AG04450 (cell line): ENCODE data around the gene THEM5. TPM values are rescaled to one million over a fixed set of nuclear protein-coding genes. Genes with fewer than 3 reads are reported as not detected.

ENCODE experiments used
- CTCF ChIA-PET: fragments of 300-600, 350-600 bp; formaldehyde crosslinking; extraction: SDS; loops from one replicate; lab custom pipeline; 2022; ENCODE audit warnings: antibody characterized with exemption, inconsistent platforms; lab: Charles Lee
- POLR2A ChIA-PET: fragments of 350-600 bp; formaldehyde crosslinking; extraction: SDS; loops from one replicate; lab custom pipeline; 2021; ENCODE audit warnings: antibody characterized with exemption, inconsistent platforms; lab: Yijun Ruan, JAX
- DNase-seq: peaks from one replicate; pipeline ENCODE4 v3.0.0-alpha.2; 2011; ENCODE audit warnings: low read depth, low spot score
- H3K27ac ChIP-seq: one replicate; pipeline ENCODE4 v1.5.1; 2012; ENCODE audit warnings: low read depth, low read length, control low read depth
- H3K27me3 ChIP-seq: one replicate; pipeline ENCODE4 v1.6.0; 2012; ENCODE audit warnings: low read length; ENCODE audit not compliant: control insufficient read depth, insufficient read depth
- H3K4me3 ChIP-seq: 2 replicates; pipeline ENCODE4 v1.5.1; 2011; ENCODE audit warnings: mild to moderate bottlenecking, low read depth, low read length, control low read depth
- H3K9me3 ChIP-seq: 2 replicates; pipeline ENCODE4 v1.5.1; 2012; ENCODE audit warnings: low read length; ENCODE audit not compliant: control insufficient read depth, insufficient read depth
- polyA plus RNA-seq: library from polyadenylated mRNA; depleted of rRNA; stranded (reverse); fragments of >200 nt; gene quantifications from 2 replicates; pipeline ENCODE4 v1.2.3, GENCODE V29; 2011
- TF ChIP-seq, protein P1 (sequence below): IDR thresholded peaks from 2 replicates; pipeline ENCODE4 v1.5.1; 2011; ENCODE audit warnings: low read depth, low read length, control low read depth, inconsistent platforms

The THEM5 gene
- polyA plus RNA-seq, 1 experiment: not detected

DNA sequence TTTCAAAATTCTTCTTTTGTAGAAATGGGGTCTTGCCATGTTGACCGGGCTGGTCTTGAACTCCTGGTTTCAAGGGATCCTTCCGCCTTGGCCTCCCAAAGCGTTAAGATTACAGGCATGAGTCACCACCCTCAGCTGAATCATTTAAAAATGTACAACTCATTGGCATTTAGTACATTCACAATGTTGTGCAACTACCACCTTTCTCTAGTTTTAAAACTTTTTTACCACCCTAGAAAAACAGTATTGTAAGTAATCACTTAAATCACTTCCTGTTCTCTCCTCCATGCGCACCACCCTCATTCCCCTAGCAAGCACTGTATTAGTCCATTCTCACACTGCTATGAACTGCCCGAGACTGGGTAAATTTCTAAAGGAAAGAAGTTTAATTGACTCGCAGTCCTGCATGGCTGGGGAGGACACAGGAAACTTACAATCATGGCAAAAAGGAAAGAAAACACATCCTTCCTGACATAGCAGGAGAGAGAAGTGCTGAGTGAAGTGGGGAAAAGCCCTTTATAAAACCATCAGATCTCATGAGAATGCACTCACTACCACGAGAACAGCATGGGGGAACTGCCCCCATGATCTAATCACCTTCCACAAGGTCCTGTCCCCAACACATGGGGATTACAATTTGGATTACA is 14.4 kb upstream of the THEM5 start:
- TF ChIP-seq, protein P1, sequence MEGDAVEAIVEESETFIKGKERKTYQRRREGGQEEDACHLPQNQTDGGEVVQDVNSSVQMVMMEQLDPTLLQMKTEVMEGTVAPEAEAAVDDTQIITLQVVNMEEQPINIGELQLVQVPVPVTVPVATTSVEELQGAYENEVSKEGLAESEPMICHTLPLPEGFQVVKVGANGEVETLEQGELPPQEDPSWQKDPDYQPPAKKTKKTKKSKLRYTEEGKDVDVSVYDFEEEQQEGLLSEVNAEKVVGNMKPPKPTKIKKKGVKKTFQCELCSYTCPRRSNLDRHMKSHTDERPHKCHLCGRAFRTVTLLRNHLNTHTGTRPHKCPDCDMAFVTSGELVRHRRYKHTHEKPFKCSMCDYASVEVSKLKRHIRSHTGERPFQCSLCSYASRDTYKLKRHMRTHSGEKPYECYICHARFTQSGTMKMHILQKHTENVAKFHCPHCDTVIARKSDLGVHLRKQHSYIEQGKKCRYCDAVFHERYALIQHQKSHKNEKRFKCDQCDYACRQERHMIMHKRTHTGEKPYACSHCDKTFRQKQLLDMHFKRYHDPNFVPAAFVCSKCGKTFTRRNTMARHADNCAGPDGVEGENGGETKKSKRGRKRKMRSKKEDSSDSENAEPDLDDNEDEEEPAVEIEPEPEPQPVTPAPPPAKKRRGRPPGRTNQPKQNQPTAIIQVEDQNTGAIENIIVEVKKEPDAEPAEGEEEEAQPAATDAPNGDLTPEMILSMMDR: no peak
- no peak for DNase-seq
- Histone ChIP-seq H3K27ac (peak overlapping the region; percentile 48), H3K9me3 (no peaks in the 10 kb centered on the region), H3K27me3 (peaks cover 6% of the 10 kb centered on the region), H3K4me3 (no peak overlapping the region)
- ChIA-PET POLR2A (no interaction called here), CTCF (no interaction called here)

DNA sequence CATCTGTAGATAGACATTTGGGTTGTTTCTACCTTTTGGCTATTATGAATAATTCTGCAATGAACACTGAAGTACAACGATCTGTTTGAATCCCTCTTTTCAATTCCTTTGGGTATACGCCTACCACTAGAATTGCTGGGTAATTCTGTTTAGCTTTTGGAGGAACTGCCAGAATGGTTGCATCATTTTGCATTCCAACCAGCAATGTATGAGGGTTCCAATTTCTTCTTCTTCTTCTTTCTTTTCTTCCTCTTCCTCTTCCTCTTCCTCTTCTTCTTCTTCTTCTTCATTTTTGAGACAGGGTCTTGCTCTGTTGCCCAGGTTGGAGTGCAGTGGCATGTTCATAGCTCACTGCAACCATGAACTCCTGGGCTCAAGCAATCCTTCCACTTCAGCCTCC is 13.8 kb upstream of the THEM5 start:
- CTCF ChIA-PET: no interaction called here
- Histone ChIP-seq H3K27me3 (peaks cover 10% of the 10 kb centered on the region), H3K4me3 (no peak overlapping the region), H3K9me3 (no peaks in the 10 kb centered on the region), H3K27ac (no peak overlapping the region)
- POLR2A ChIA-PET: no interaction called here
- TF ChIP-seq, protein P1: no peak
- no peak for DNase-seq

DNA sequence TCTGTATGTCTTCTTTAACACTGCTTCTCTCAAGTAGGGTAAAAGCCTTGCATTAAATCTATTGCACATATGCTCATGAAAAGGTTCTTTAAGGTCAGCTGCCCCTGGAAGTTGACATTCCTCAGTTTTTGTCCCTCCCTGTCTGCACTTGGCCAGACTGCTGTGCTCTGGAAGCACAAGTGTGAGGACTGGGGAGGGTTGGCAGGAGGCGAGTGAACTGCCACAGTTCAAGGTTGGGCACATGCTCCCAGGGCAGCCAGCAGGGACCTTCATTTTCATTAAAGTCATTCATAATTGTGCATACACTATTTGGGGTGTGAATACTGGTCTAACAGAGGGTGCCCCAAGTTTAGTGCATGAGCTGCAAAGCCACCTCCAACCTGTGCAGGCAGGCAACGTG is 10.9 kb upstream of the THEM5 start:
- ChIA-PET CTCF (no interaction called here), POLR2A (no interaction called here)
- no peak overlapping the region for H3K27ac ChIP-seq
- H3K4me3 ChIP-seq: no peak overlapping the region
- peaks cover 22% of the 10 kb centered on the region for H3K27me3 ChIP-seq
- H3K9me3 ChIP-seq: no peaks in the 10 kb centered on the region
- DNase-seq: no peak
- TF ChIP-seq, protein P1: no peak

DNA sequence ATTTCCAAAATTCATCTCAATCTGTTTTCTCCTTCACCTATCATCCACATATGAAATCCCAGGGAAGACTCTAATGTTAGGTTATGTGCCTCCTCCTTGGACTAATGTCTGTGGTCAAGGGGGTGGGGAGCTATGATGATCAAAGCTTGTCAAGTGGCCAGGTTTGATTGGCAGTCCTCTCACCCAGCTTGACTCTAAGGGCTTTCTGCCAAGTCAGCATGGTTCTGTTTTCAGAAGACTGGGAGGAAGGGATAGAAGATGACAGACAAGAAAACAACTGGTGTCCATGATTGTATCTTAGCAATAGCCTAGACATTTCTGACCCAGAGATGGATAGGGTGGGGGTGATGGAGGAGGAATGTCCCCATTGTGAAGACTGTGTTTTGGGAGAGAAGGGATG is 9.1 kb upstream of the THEM5 start:
- no peak for DNase-seq
- H3K27me3 ChIP-seq: peaks cover 31% of the 10 kb centered on the region
- no peak overlapping the region for H3K27ac ChIP-seq
- TF ChIP-seq, protein P1: no peak
- ChIA-PET CTCF (no interaction called here), POLR2A (no interaction called here)
- H3K4me3 ChIP-seq: no peak overlapping the region
- no peaks in the 10 kb centered on the region for H3K9me3 ChIP-seq

DNA sequence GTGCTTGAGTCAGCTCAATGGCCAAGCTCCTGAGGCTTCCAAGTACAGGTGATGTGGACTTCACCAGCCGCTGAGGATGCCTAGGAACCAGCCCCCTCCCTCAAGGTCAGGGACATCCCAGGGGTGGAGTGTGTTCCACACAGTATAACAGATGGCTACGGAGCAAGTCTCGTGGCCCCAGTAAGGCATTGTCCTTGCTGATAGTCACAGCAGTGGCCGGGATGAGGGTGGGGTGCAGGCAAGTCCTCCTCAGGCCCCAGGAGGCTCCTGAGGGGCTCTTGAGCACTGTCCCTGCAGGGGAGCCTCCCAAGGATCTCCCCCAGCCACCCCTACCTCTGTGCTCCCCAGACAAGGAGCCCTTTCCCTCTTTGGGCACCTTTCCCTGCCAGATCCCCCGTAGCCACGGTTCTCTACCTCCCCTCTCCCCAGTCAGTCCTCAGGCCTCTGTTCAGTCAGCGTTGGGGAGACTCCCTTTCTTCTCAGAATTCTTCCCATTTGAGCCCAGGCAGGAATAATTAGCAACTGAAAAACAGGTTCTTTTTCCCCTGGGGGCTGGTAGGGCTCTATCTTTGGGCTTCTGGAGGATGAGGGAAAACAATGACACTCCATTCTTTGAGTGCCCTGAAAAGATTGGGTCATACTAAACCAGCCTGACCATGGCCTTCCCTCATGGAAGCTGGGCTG is 7.1 kb upstream of the THEM5 start:
- Histone ChIP-seq H3K4me3 (no peak overlapping the region), H3K27me3 (peaks cover 39% of the 10 kb centered on the region), H3K27ac (no peak overlapping the region), H3K9me3 (no peaks in the 10 kb centered on the region)
- TF ChIP-seq, protein P1: no peak
- ChIA-PET CTCF (no interaction called here), POLR2A (no interaction called here)
- no peak for DNase-seq
